ENCODE measurements around the gene ENTREP1. TPM values are rescaled to one million over a fixed set of nuclear protein-coding genes. Genes with fewer than 3 reads are reported as not detected.
"Not testable (repeated sequence)": the region's sequence is repeated elsewhere in the genome, so short reads cannot be mapped to it uniquely, and the experiment has no call there.

The ENTREP1 gene
- total RNA-seq, 1 donor from 2014 or later = 2.6 TPM

DNA sequence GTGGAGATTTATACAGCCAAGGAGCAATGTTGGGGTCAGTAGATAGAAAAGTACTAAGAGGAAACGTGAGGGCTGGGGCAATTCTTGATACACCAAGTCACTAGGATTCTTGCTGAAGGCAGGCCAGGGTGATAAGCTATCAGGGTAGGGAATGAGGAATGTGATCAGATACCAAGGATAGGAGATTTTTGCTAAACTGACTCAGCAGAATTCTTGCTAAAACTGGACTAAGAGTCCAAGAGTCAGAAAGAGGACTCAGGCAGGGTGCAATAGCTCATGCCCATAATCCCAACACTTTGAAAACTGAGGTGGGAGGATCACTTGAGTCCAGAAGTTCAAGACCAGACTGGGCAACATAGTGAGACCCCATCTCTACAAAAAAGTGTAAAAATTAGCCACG, 71.7 kb downstream of the ENTREP1 start:
- Mint-ChIP-seq H3K36me3 (no peaks in the 10 kb centered on the region), H3K4me3 (no peak overlapping the region), H3K27ac (no peak overlapping the region), H3K27me3 (ENCODE audit: low read depth) (no peaks in the 10 kb centered on the region), H3K4me1 (no peaks in the 10 kb centered on the region), H3K9me3 (peaks cover 8% of the 10 kb centered on the region)
- TF ChIP-seq, protein P1, sequence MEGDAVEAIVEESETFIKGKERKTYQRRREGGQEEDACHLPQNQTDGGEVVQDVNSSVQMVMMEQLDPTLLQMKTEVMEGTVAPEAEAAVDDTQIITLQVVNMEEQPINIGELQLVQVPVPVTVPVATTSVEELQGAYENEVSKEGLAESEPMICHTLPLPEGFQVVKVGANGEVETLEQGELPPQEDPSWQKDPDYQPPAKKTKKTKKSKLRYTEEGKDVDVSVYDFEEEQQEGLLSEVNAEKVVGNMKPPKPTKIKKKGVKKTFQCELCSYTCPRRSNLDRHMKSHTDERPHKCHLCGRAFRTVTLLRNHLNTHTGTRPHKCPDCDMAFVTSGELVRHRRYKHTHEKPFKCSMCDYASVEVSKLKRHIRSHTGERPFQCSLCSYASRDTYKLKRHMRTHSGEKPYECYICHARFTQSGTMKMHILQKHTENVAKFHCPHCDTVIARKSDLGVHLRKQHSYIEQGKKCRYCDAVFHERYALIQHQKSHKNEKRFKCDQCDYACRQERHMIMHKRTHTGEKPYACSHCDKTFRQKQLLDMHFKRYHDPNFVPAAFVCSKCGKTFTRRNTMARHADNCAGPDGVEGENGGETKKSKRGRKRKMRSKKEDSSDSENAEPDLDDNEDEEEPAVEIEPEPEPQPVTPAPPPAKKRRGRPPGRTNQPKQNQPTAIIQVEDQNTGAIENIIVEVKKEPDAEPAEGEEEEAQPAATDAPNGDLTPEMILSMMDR (IDR thresholded peaks at IDR 0.05; ENCODE audit: unreplicated experiment) = no peak
- DNase-seq (ENCODE audit: low spot score in 2 of 2, unreplicated experiment in 2 of 2) = no peak

DNA sequence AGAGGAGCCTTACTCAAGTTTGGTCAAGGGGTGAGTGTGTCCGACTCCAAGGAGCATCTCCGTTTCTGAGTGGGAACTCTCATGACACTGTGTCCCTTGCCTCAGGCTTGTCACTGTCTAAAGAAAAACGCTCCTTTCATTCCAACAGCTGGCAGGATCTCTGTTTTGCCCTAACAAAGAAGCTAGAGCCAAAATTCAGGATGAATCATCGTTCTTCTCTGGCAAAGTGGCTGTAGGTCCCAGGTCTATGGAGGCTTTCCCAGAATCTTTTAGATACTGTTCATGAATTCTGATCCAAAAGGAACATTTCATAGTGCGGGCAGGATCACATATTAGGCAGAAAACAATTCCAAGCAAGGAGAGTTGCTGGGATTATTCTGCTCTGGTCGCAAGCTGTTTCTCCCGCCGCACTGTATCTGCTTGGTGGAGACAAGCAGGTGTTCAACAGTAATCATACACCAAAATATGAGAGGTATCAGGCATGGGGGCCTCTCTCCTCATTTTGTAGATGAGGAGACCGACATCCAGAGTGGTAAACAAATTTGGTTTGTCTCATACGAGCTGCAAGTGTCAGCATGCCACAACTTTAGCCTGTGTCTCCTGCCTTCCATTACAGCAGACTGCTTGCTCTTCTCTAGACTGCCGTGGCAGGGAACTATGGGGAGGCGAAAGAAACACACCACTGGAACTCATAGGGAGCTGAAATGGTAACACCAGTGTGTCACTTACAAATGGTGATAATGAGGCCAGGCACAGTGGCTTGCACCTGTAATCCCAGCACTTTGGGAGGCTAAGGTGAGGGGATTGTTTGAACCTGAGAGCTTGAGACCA, 72.6 kb downstream of the ENTREP1 start:
- H3K4me3 Mint-ChIP-seq = no peak overlapping the region
- no peaks in the 10 kb centered on the region for H3K4me1 Mint-ChIP-seq
- peaks cover 1% of the 10 kb centered on the region for H3K27me3 Mint-ChIP-seq (ENCODE audit: low read depth)
- H3K9me3 Mint-ChIP-seq = peaks cover 6% of the 10 kb centered on the region
- H3K36me3 Mint-ChIP-seq = no peaks in the 10 kb centered on the region
- TF ChIP-seq, protein P1 (IDR thresholded peaks at IDR 0.05; ENCODE audit: unreplicated experiment) = no peak
- no peak for DNase-seq (ENCODE audit: low spot score in 2 of 2, unreplicated experiment in 2 of 2)
- H3K27ac Mint-ChIP-seq = no peak overlapping the region

DNA sequence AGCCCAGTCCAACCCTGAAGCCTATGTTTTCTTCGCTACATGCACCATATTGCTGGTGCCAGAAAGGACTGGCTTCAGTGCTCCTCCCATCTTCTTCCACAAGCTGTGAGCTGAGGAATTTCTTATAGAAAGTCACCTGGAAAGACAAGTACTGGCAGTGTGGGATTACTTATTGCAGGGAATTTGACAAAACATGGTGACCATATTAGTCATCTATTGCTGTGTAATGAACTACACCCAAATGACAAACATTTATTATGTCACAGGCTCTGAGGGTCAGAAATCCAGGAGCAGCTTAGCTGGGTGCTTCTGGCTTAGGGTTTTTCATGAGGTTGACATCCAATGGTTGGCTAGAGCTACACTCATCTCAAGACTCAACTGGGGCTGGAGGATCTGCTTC, 75.5 kb downstream of the ENTREP1 start:
- Mint-ChIP-seq H3K27ac (no peak overlapping the region), H3K9me3 (peaks cover 6% of the 10 kb centered on the region), H3K27me3 (ENCODE audit: low read depth) (peaks cover 1% of the 10 kb centered on the region), H3K36me3 (no peaks in the 10 kb centered on the region), H3K4me3 (no peak overlapping the region), H3K4me1 (no peaks in the 10 kb centered on the region)
- no peak for DNase-seq (ENCODE audit: low spot score in 2 of 2, unreplicated experiment in 2 of 2)
- TF ChIP-seq, protein P1 (IDR thresholded peaks at IDR 0.05; ENCODE audit: unreplicated experiment) = no peak

DNA sequence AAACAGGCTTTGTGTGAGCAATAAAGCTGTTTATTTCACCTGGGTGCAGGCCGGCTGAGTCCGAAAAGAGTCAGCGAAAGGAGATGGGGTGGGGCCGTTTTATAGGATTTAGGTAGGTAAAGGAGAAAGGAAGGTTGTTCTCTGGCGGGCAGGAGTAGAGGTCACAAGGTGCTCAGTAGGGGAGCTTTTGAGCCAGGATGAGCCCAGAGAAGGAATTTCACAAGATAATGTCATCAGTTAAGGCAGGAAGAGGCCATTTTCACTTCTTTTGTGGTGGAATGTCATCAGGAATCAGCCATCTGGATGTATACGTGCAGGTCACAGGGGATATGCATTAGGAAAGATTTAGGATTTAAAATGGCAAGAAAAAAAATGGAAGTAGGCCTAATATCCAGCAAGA, 84.9 kb downstream of the ENTREP1 start:
- H3K9me3 Mint-ChIP-seq; H3K4me1 Mint-ChIP-seq; H3K4me3 Mint-ChIP-seq; DNase-seq (ENCODE audit: low spot score in 2 of 2, unreplicated experiment in 2 of 2); H3K27me3 Mint-ChIP-seq (ENCODE audit: low read depth); H3K36me3 Mint-ChIP-seq; H3K27ac Mint-ChIP-seq: not testable (repeated sequence)

DNA sequence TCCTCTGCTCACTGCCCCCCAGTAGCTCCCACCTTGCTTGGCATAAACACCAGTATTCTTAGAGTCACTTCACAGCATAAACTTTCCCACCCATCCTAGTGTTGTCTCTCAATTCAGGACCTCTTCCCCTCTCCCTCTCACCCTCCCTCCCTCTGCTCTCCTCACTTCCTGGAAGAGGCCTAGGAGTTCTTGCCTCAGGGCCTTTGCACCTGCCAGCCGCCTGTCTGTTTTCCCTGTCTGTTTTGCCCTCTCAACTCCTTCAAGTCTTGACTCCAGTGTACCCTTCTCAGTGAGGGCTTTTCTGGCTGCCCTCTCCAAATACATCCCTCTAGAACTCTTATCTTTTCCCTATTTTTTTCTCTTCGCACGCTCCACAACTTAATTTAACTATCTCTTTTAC, 86.2 kb downstream of the ENTREP1 start:
- Mint-ChIP-seq H3K4me1 (no peaks in the 10 kb centered on the region), H3K27ac (no peak overlapping the region), H3K27me3 (ENCODE audit: low read depth) (peaks cover 6% of the 10 kb centered on the region), H3K4me3 (no peak overlapping the region), H3K9me3 (no peaks in the 10 kb centered on the region), H3K36me3 (no peaks in the 10 kb centered on the region)
- no peak for DNase-seq (ENCODE audit: low spot score in 2 of 2, unreplicated experiment in 2 of 2)
- TF ChIP-seq, protein P1 (IDR thresholded peaks at IDR 0.05; ENCODE audit: unreplicated experiment) = no peak

GRCh38 chr9:69411931-69412740, 87.1 kb downstream of the ENTREP1 start:
- no peaks in the 10 kb centered on the region for H3K36me3 Mint-ChIP-seq
- H3K27ac Mint-ChIP-seq = no peak overlapping the region
- TF ChIP-seq, protein P1 (IDR thresholded peaks at IDR 0.05; ENCODE audit: unreplicated experiment) = no peak
- H3K4me1 Mint-ChIP-seq = no peaks in the 10 kb centered on the region
- H3K9me3 Mint-ChIP-seq = no peaks in the 10 kb centered on the region
- no peak overlapping the region for H3K4me3 Mint-ChIP-seq
- peaks cover 6% of the 10 kb centered on the region for H3K27me3 Mint-ChIP-seq (ENCODE audit: low read depth)
- DNase-seq (ENCODE audit: low spot score in 2 of 2, unreplicated experiment in 2 of 2) = no peak

Measured in mesothelial cell of epicardium (in vitro differentiated cells).